RWPE2 (cell line): ENCODE results near the gene TTC6.

Source experiments
- ATAC-seq: fragments of 200-7000 bp; cut with Tn5 transposase; 3 replicates; pipeline ENCODE4 v1.9.1; 2021; ENCODE audit warnings: low read depth
- DNase-seq: peaks from one replicate; pipeline ENCODE4 v3.0.0-alpha.2; 2020; ENCODE audit warnings: low spot score
- H3K27ac ChIP-seq: fragments of 450-650 bp; 2 replicates; pipeline ENCODE4 v1.5.1; 2017; ENCODE audit warnings: mild to moderate bottlenecking; ENCODE audit not compliant: poor library complexity, severe bottlenecking
- H3K27me3 ChIP-seq: fragments of 250-450 bp; sonication (Bioruptor Pico); 2 replicates; pipeline ENCODE4 v1.5.1; 2021; ENCODE audit warnings: mild to moderate bottlenecking, moderate library complexity; ENCODE audit not compliant: insufficient read depth, poor library complexity, severe bottlenecking
- H3K36me3 ChIP-seq: fragments of 250-450 bp; sonication (Bioruptor Pico); 2 replicates; pipeline ENCODE4 v1.5.1; 2020; ENCODE audit warnings: low read depth, mild to moderate bottlenecking, moderate library complexity
- H3K4me1 ChIP-seq: fragments of 250-450 bp; sonication (Bioruptor Pico); 2 replicates; pipeline ENCODE4 v1.5.1; 2021; ENCODE audit warnings: mild to moderate bottlenecking, moderate library complexity; ENCODE audit not compliant: insufficient read depth, poor library complexity, severe bottlenecking
- H3K4me3 ChIP-seq: fragments of 250-450 bp; sonication (Bioruptor Pico); 2 replicates; pipeline ENCODE4 v1.5.1; 2021; ENCODE audit warnings: mild to moderate bottlenecking, moderate library complexity; ENCODE audit not compliant: severe bottlenecking
- H3K9me3 ChIP-seq: fragments of 250-450 bp; sonication (Bioruptor Pico); 2 replicates; pipeline ENCODE4 v1.5.1; 2021; ENCODE audit warnings: mild to moderate bottlenecking, moderate library complexity; ENCODE audit not compliant: severe bottlenecking
- CTCF ChIP-seq: fragments of 450-650 bp; IDR thresholded peaks from one replicate; pipeline ENCODE4 v1.5.1; 2017; ENCODE audit warnings: mild to moderate bottlenecking, moderate library complexity; ENCODE audit not compliant: poor library complexity, severe bottlenecking

Gene TTC6

GRCh38 chr14:37593511-37594237 lies 1.8 kb upstream of the TTC6 start:
- Histone ChIP-seq H3K36me3 (peaks cover 26% of the 10 kb centered on the region), H3K4me3 (peak overlapping the region; percentile 88), H3K27me3 (no peaks in the 10 kb centered on the region), H3K9me3 (no peaks in the 10 kb centered on the region), H3K4me1 (peaks cover 5% of the 10 kb centered on the region), H3K27ac (peak overlapping the region; percentile 93)
- DNase-seq (no peak), ATAC-seq (no peak)
- TF ChIP-seq CTCF: no peak

GRCh38 chr14:37594238-37594970 lies 1.0 kb upstream of the TTC6 start:
- ATAC-seq: peak; percentile 5; the same call in 2 of the 3 replicates

GRCh38 chr14:37595809-37596621 lies 586 bp downstream of the TTC6 start:
- Histone ChIP-seq H3K27ac (peak overlapping the region; percentile 93), H3K27me3 (no peaks in the 10 kb centered on the region), H3K4me1 (peaks cover 4% of the 10 kb centered on the region), H3K36me3 (peaks cover 6% of the 10 kb centered on the region), H3K9me3 (no peaks in the 10 kb centered on the region), H3K4me3 (peak overlapping the region; percentile 88)
- no peak for TF ChIP-seq CTCF
- DNase-seq (peak; percentile 90), ATAC-seq (peak; percentile 28)

More at GRCh38 chr14:37594238-37594970, 1.0 kb upstream of the TTC6 start:
- Histone ChIP-seq H3K4me3 (peak overlapping the region; percentile 88), H3K4me1 (peaks cover 8% of the 10 kb centered on the region), H3K9me3 (no peaks in the 10 kb centered on the region), H3K27ac (peak overlapping the region; percentile 93), H3K27me3 (no peaks in the 10 kb centered on the region), H3K36me3 (peaks cover 22% of the 10 kb centered on the region)
- TF ChIP-seq CTCF: peak; percentile 97
- no peak for DNase-seq

- no peaks in the 10 kb centered on the region for H3K27me3 ChIP-seq
- no peak overlapping the region for H3K4me3 ChIP-seq
- H3K27ac ChIP-seq: peak overlapping the region; percentile 93
- H3K36me3 ChIP-seq: 0 out of 2 replicates have a peak, but pooled peaks cover 3% of the 10 kb centered on the region
- H3K4me1 ChIP-seq: peaks cover 4% of the 10 kb centered on the region
- DNase-seq (no peak), ATAC-seq (no peak)
- TF ChIP-seq CTCF: no peak
- no peaks in the 10 kb centered on the region for H3K9me3 ChIP-seq
Measured at GRCh38 chr14:37596790-37597472, 1.5 kb downstream of the TTC6 start.
